Glutamatergic neuron (in vitro differentiated cells): ENCODE results near the gene ELL2. TPM values are rescaled to one million over a fixed set of nuclear protein-coding genes. Genes with fewer than 3 reads are reported as not detected.

Source experiments
- DNase-seq: peaks from one replicate; pipeline ENCODE4 v3.0.0; 2022
- H3K27ac Mint-ChIP-seq: one replicate; pipeline ENCODE4 v1.8.0; 2020; ENCODE audit warnings: mild to moderate bottlenecking, mixed read lengths, inconsistent platforms; ENCODE audit not compliant: unreplicated experiment
- H3K27me3 Mint-ChIP-seq: one replicate; pipeline ENCODE4 v1.8.0; 2020; ENCODE audit warnings: mild to moderate bottlenecking, moderate library complexity, mixed read lengths, inconsistent platforms; ENCODE audit not compliant: unreplicated experiment
- H3K36me3 Mint-ChIP-seq: one replicate; pipeline ENCODE4 v1.8.0; 2020; ENCODE audit warnings: mild to moderate bottlenecking, mixed read lengths, inconsistent platforms; ENCODE audit not compliant: unreplicated experiment
- H3K4me1 Mint-ChIP-seq: one replicate; pipeline ENCODE4 v1.8.0; 2020; ENCODE audit warnings: mild to moderate bottlenecking, low read depth, mixed read lengths, inconsistent platforms; ENCODE audit not compliant: unreplicated experiment
- H3K4me3 Mint-ChIP-seq: one replicate; pipeline ENCODE4 v1.8.0; 2020; ENCODE audit warnings: mild to moderate bottlenecking, mixed read lengths, inconsistent platforms; ENCODE audit not compliant: unreplicated experiment
- H3K9me3 Mint-ChIP-seq: one replicate; pipeline ENCODE4 v1.8.0; 2020; ENCODE audit warnings: mild to moderate bottlenecking, moderate library complexity, mixed read lengths, inconsistent platforms; ENCODE audit not compliant: unreplicated experiment
- CTCF ChIP-seq: fragments of 200-600 bp; sonication (generic); IDR thresholded peaks from one replicate; pipeline ENCODE4 v1.5.0; 2021; ENCODE audit not compliant: partially characterized antibody, unreplicated experiment
- total RNA-seq: library from RNA; stranded (reverse); fragmentation: NEBNext Ultra II Directional; extraction: Animal tissue kit (Norgen Biotek cat#: 25700); gene quantifications from one replicate; pipeline ENCODE4 v1.2.1, GENCODE V29; 2021; ENCODE audit not compliant: unreplicated experiment

ELL2 gene
- total RNA-seq, 1 donor from 2014 or later, result 97.0 TPM

GRCh38 chr5:95996904-95997723 lies 35.5 kb upstream of the ELL2 start:
- H3K27me3 Mint-ChIP-seq, result peaks cover 2% of the 10 kb centered on the region
- H3K36me3 Mint-ChIP-seq, result no peaks in the 10 kb centered on the region
- H3K9me3 Mint-ChIP-seq, result no peaks in the 10 kb centered on the region
- no peak overlapping the region for H3K27ac Mint-ChIP-seq
- TF ChIP-seq CTCF, result no peak
- no peak overlapping the region for H3K4me3 Mint-ChIP-seq
- no peak for DNase-seq
- peaks cover 5% of the 10 kb centered on the region for H3K4me1 Mint-ChIP-seq

GRCh38 chr5:95995962-95996489 lies 34.4 kb upstream of the ELL2 start:
- peaks cover 2% of the 10 kb centered on the region for H3K27me3 Mint-ChIP-seq
- no peak overlapping the region for H3K27ac Mint-ChIP-seq
- H3K9me3 Mint-ChIP-seq, result no peaks in the 10 kb centered on the region
- H3K36me3 Mint-ChIP-seq, result no peaks in the 10 kb centered on the region
- no peak for TF ChIP-seq CTCF
- no peak for DNase-seq
- peaks cover 5% of the 10 kb centered on the region for H3K4me1 Mint-ChIP-seq
- H3K4me3 Mint-ChIP-seq, result no peak overlapping the region

GRCh38 chr5:95993776-95994175 lies 32.1 kb upstream of the ELL2 start:
- Mint-ChIP-seq H3K9me3 (no peaks in the 10 kb centered on the region), H3K27me3 (peaks cover 2% of the 10 kb centered on the region), H3K36me3 (no peaks in the 10 kb centered on the region), H3K27ac (no peak overlapping the region), H3K4me3 (no peak overlapping the region), H3K4me1 (peaks cover 5% of the 10 kb centered on the region)
- no peak for DNase-seq
- TF ChIP-seq CTCF, result no peak

- H3K36me3 Mint-ChIP-seq, result no peaks in the 10 kb centered on the region
- no peak overlapping the region for H3K4me3 Mint-ChIP-seq
- no peak for DNase-seq
- H3K27ac Mint-ChIP-seq, result no peak overlapping the region
- H3K9me3 Mint-ChIP-seq, result no peaks in the 10 kb centered on the region
- H3K27me3 Mint-ChIP-seq, result peaks cover 2% of the 10 kb centered on the region
- H3K4me1 Mint-ChIP-seq, result peaks cover 5% of the 10 kb centered on the region
- no peak for TF ChIP-seq CTCF
These were observed 31.6 kb upstream of the ELL2 start for GRCh38 chr5:95993266-95993665.

- H3K27ac Mint-ChIP-seq, result no peak overlapping the region
- H3K36me3 Mint-ChIP-seq, result no peaks in the 10 kb centered on the region
- no peak for TF ChIP-seq CTCF
- peaks cover 2% of the 10 kb centered on the region for H3K27me3 Mint-ChIP-seq
- no peak for DNase-seq
- peaks cover 7% of the 10 kb centered on the region for H3K4me1 Mint-ChIP-seq
- no peaks in the 10 kb centered on the region for H3K9me3 Mint-ChIP-seq
- no peak overlapping the region for H3K4me3 Mint-ChIP-seq
These were observed 27.8 kb upstream of the ELL2 start for GRCh38 chr5:95989283-95990048.
